ENCODE measurements around the gene PAIP1.
"Not testable (repeated sequence)": the region's sequence is repeated elsewhere in the genome, so short reads cannot be mapped to it uniquely, and the experiment has no call there.

PAIP1 gene

DNA sequence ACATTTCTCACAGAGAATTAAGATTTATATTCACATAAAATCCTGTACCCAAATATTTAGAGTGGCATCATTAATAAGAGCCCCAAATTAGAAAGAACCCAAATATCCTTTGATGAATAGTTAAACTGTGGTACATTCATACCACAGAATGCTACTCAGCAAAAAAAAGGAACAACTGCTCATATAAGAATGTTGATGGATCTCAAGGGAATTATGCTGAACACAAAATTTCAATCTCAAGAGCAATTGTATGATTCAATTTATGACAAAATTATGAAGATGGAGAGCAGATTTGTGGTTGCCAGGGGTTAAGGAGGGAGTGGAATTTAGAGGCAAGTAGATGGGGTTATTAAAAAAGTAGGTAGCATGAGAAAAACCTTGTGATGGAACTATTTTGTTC is 4.5 kb upstream of the PAIP1 start:
- H3K36me3 ChIP-seq: no peaks in the 10 kb centered on the region
- no peak overlapping the region for H3K4me3 ChIP-seq
- DNase-seq: no peak
- intact Hi-C loops (cut with DNase I; ENCODE audit: low total_unique reads): no loop called here
- TF ChIP-seq, protein P1, sequence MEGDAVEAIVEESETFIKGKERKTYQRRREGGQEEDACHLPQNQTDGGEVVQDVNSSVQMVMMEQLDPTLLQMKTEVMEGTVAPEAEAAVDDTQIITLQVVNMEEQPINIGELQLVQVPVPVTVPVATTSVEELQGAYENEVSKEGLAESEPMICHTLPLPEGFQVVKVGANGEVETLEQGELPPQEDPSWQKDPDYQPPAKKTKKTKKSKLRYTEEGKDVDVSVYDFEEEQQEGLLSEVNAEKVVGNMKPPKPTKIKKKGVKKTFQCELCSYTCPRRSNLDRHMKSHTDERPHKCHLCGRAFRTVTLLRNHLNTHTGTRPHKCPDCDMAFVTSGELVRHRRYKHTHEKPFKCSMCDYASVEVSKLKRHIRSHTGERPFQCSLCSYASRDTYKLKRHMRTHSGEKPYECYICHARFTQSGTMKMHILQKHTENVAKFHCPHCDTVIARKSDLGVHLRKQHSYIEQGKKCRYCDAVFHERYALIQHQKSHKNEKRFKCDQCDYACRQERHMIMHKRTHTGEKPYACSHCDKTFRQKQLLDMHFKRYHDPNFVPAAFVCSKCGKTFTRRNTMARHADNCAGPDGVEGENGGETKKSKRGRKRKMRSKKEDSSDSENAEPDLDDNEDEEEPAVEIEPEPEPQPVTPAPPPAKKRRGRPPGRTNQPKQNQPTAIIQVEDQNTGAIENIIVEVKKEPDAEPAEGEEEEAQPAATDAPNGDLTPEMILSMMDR (IDR thresholded peaks at IDR 0.05): no peak
- peaks cover 0 to 18% (median 3%) of the 10 kb centered on the region in 4 donors for H3K4me1 ChIP-seq
- H3K27me3 ChIP-seq: no peaks in the 10 kb centered on the region
- no peak overlapping the region for H3K27ac ChIP-seq
- H3K9me3 ChIP-seq: no peaks in the 10 kb centered on the region

- intact Hi-C loops (cut with DNase I; ENCODE audit: low total_unique reads): no loop called here
- TF ChIP-seq, protein P1 (IDR thresholded peaks at IDR 0.05): no peak
These were observed 3.3 kb upstream of the PAIP1 start for GRCh38 chr5:43560128-43560527.

DNA sequence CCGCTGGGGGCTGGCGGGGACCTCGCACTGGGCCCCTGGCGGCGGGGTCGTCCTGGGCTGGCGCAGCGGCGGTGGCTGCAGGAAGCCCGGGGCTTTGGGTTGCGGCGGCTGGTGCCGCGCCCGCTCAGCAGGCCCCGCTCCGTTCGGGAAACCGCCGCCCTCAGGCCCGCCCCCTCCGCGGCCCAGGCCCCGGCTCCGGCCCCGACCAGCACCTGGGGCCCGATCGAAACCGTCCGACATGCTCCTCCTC is 345 bp downstream of the PAIP1 start:
- H3K27ac ChIP-seq: peak overlapping the region; percentile 94 to 97
- H3K9me3 ChIP-seq, DNase-seq, H3K27me3 ChIP-seq: not testable (repeated sequence)
- peaks cover 0 to 11% (median 0%) of the 10 kb centered on the region in 3 donors for H3K36me3 ChIP-seq
- intact Hi-C loops (cut with DNase I; ENCODE audit: low total_unique reads): loop anchor here (2.0 kb wide), 1 partner anchor 46 kb away; the partner anchor contains the start of gene NNT
- H3K4me1 ChIP-seq: peaks cover 0 to 51% (median 24%) of the 10 kb centered on the region in 4 donors
- H3K4me3 ChIP-seq: peak overlapping the region; percentile 69 to 92

More at GRCh38 chr5:43560128-43560527, 3.3 kb upstream of the PAIP1 start:
- no peak for DNase-seq
- no peaks in the 10 kb centered on the region for H3K36me3 ChIP-seq
- no peak overlapping the region for H3K4me3 ChIP-seq
- H3K27me3 ChIP-seq: no peaks in the 10 kb centered on the region
- H3K27ac ChIP-seq: no peak overlapping the region
- H3K9me3 ChIP-seq: no peaks in the 10 kb centered on the region
- peaks cover 0 to 27% (median 10%) of the 10 kb centered on the region in 4 donors for H3K4me1 ChIP-seq

DNA sequence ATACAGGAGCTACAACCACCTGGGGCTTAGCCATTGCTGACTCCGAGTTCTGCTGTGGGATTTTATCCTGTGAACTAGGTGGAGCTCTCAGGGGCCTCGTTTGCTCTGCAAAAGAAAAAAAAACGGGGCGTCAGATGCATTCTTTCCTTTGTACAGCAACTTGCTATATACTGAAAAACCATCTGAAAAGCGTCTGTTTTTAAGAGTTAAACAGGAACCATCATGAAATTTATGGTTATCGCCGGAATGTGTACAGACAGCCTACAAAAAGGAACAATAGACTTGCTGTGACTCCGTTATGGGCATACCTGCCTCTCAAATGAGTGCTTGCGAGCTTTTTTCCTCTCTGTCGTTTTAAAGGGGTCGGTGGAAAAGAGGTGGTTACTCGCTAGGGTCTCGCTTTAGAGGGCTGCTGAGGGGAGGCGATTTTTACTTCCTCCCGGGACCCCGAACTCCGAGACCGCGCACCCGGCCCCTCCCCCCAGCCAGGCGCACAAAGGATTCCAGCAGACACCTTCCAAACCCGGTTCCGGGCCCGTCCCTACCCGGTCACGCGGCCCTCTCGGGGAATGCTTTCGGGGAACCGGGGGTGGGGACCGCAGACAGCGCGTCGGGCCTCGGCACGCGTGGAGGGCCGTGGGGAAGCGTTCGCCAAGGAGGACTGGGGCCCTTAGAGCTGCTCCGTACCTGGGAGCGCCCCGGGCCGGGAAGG is 826 bp downstream of the PAIP1 start:
- Histone ChIP-seq H3K4me3 (peak overlapping the region; percentile 69 to 92), H3K27ac (peak overlapping the region; percentile 94 to 97), H3K27me3 (no peaks in the 10 kb centered on the region), H3K9me3 (no peaks in the 10 kb centered on the region), H3K4me1 (peaks cover 0 to 56% (median 24%) of the 10 kb centered on the region in 4 donors), H3K36me3 (peaks cover 0 to 16% (median 0%) of the 10 kb centered on the region in 3 donors)
- TF ChIP-seq, protein P1 (IDR thresholded peaks at IDR 0.05): no peak
- peak; percentile 42 to 74 for DNase-seq
- intact Hi-C loops (cut with DNase I; ENCODE audit: low total_unique reads): loop anchor here (2.0 kb wide), 1 partner anchor 47 kb away; the partner anchor contains the start of gene NNT

- peaks cover 0 to 59% (median 24%) of the 10 kb centered on the region in 4 donors for H3K4me1 ChIP-seq
- no peak overlapping the region for H3K4me3 ChIP-seq
- intact Hi-C loops (cut with DNase I; ENCODE audit: low total_unique reads): no loop called here
These were observed 2.4 kb downstream of the PAIP1 start for GRCh38 chr5:43554497-43554896.

DNA sequence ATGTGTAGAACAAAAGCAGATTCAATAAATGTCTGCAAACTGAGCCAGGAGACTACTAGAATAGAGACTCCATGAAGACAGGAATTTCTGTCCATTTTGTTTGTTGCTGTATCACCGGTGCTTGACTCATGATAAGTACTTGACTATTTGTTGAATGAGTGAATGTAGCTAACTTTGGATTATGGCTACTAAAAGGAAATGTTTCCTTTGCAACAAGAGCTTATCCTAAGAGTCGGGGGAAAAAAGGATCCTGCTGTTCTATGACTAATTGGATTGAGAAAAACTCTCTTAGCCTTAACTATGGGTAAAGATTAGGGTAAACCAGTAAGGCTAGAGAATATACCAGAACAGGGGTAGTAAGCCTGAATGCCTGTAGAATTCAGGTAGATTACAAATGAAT is 3.5 kb downstream of the PAIP1 start:
- Histone ChIP-seq H3K27me3 (no peaks in the 10 kb centered on the region), H3K9me3 (no peaks in the 10 kb centered on the region), H3K27ac (no peak overlapping the region), H3K4me3 (no peak overlapping the region), H3K36me3 (peaks cover 4 to 36% (median 9%) of the 10 kb centered on the region in 3 donors), H3K4me1 (peaks cover 0 to 65% (median 24%) of the 10 kb centered on the region in 4 donors)
- TF ChIP-seq, protein P1 (IDR thresholded peaks at IDR 0.05): no peak
- DNase-seq: no peak
- intact Hi-C loops (cut with DNase I; ENCODE audit: low total_unique reads): no loop called here

More at GRCh38 chr5:43554497-43554896, 2.4 kb downstream of the PAIP1 start:
- H3K27me3 ChIP-seq: no peaks in the 10 kb centered on the region
- TF ChIP-seq, protein P1 (IDR thresholded peaks at IDR 0.05): no peak
- H3K36me3 ChIP-seq: peaks cover 0 to 30% (median 3%) of the 10 kb centered on the region in 3 donors
- H3K27ac ChIP-seq: peak overlapping the region in 1 of 2 donors; percentile 97
- no peak for DNase-seq
- no peaks in the 10 kb centered on the region for H3K9me3 ChIP-seq
